Measurements from ENCODE around the gene ATP1A1.

DNA sequence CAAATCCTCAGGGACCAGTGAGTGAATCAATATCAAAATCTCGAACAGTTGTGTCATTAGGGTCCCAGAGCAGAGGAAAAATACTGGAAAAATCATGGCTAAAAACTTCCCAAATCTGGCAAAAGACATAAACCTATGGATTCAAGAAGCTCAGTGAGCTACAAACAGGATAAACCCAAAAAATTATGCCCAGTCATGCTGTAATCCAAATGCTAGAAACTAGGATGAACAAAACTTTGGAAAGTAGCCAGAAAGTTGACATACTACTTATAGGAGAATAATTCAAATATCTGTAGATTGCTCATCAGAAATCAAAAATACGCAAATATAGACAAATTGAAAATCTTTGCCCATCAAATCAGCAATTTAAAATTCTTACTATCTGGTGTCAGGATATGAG is 34.6 kb upstream of the ATP1A1 start:
- TF ChIP-seq, protein P1, sequence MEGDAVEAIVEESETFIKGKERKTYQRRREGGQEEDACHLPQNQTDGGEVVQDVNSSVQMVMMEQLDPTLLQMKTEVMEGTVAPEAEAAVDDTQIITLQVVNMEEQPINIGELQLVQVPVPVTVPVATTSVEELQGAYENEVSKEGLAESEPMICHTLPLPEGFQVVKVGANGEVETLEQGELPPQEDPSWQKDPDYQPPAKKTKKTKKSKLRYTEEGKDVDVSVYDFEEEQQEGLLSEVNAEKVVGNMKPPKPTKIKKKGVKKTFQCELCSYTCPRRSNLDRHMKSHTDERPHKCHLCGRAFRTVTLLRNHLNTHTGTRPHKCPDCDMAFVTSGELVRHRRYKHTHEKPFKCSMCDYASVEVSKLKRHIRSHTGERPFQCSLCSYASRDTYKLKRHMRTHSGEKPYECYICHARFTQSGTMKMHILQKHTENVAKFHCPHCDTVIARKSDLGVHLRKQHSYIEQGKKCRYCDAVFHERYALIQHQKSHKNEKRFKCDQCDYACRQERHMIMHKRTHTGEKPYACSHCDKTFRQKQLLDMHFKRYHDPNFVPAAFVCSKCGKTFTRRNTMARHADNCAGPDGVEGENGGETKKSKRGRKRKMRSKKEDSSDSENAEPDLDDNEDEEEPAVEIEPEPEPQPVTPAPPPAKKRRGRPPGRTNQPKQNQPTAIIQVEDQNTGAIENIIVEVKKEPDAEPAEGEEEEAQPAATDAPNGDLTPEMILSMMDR (IDR thresholded peaks at IDR 0.05): no peak
- TF ChIP-seq POLR2A (IDR thresholded peaks at IDR 0.05): no peak

Measured in vagina (tissue), 2 donors.